Endothelial cell of coronary artery (primary cell): ENCODE results near the gene CHST10. TPM values are rescaled to one million over a fixed set of nuclear protein-coding genes. Genes with fewer than 3 reads are reported as not detected.

Experiments used
- total RNA-seq: library from RNA; depleted of rRNA; stranded (reverse); fragments of >200 nt; gene quantifications from 2 replicates; pipeline ENCODE4 v1.2.3, GENCODE V29; 2014

Gene CHST10, protein sequence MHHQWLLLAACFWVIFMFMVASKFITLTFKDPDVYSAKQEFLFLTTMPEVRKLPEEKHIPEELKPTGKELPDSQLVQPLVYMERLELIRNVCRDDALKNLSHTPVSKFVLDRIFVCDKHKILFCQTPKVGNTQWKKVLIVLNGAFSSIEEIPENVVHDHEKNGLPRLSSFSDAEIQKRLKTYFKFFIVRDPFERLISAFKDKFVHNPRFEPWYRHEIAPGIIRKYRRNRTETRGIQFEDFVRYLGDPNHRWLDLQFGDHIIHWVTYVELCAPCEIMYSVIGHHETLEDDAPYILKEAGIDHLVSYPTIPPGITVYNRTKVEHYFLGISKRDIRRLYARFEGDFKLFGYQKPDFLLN
- total RNA-seq = 11.5 and 13.0 TPM in 2 replicates

DNA sequence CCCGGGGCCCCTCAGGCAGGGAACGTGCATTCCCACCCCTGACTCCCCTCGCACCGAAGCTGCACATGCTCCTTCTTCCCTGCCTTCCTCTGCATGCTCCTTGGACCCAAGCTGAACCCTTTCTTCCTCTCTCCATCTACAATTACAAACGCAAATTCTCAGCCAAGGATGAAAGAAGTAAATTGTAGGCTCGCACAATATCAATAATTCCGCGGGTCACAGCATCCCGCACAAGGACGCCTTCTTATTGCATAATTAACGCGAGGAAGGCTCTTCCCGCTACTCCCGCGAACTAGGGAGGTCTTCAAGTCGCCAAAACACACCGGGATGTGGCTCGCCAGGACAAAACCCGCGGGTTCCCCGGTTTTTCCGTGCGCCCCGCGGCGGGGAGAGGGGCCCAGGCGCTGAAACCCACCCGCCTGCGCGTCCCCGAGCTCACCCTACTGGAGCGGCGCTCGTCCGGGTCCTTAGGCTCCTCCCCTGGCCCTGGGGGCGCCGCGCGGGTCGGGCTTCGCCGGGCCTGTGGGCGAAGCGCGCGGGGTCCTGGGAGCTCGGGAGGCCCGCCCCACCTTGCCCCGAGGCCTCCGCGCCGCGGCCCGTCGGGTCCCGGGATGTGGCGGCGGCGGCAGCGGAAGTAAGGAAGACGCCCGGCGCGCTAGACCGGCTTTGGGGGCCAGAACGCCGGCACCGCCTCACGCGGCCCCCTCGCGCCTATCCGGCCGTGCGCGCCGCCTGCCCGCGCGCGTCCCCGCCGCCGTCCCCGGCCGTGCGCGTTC, at the start of gene CHST10:
CHST10 (minus strand) TSS at position 734 of the 776 bp plus-strand sequence. CDS start 10,993 bp downstream, outside the sequence.

Other genes starting within 250 kb of the CHST10 start
- gene LONRF2, start 95.2 kb downstream of the CHST10 start, total RNA-seq = under 0.01 TPM in 2 replicates
- not detected in 2 replicates for gene NMS, start 52.8 kb upstream of the CHST10 start, total RNA-seq
- 19.0 and 23.6 TPM in 2 replicates for gene PDCL3, start 145.3 kb upstream of the CHST10 start, total RNA-seq